ENCODE results near the gene SEPTIN3.

SEPTIN3 gene

DNA sequence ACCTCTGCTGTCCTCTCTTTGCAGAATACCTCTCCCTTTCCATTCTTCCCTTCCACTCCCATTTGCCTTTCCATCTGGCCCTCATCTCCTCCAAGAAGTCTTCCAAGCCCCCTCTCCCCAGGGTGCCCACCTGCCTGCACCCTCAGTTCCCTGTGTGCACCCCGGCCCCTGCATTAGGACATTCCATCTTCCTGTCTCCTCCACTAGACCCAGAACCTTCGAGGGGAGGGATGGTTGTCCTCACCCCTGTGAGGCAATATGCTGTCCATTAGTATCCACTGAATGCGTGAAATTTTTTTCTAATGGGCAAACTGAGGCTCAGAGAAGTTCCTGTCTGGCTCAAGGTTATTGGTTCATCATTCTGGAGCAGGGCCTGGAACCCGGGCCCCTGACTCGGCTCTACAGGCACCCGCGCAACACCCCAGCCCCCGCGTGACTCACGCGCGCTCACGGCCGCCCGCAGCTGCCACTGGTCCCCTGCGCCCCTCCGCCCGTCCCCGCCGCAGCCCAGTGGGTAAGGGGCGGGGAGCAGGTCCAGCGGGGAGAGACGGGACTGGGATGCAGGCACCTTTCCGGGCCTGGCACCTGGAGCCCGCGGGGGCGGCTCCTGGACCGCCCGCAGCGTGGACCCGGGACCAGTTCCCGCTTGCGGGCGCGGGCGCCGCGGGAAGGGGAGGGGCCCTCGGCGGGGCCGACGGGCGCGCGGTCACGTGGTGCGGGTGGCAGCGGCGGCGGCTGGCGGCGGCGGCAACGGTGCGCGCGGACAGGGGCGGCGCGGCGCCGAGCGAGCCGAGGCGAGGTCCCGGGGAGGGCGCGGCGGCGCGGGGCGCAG, 7.0 kb downstream of the SEPTIN3 start:
- DNase-seq: peak in 2 of 4 experiments; percentile 20 to 29

GRCh38 chr22:41976961-41977566, 7.8 kb downstream of the SEPTIN3 start:
- no peak for DNase-seq

- no peak for DNase-seq
Measured at GRCh38 chr22:41978732-41979131, 9.5 kb downstream of the SEPTIN3 start.

DNA sequence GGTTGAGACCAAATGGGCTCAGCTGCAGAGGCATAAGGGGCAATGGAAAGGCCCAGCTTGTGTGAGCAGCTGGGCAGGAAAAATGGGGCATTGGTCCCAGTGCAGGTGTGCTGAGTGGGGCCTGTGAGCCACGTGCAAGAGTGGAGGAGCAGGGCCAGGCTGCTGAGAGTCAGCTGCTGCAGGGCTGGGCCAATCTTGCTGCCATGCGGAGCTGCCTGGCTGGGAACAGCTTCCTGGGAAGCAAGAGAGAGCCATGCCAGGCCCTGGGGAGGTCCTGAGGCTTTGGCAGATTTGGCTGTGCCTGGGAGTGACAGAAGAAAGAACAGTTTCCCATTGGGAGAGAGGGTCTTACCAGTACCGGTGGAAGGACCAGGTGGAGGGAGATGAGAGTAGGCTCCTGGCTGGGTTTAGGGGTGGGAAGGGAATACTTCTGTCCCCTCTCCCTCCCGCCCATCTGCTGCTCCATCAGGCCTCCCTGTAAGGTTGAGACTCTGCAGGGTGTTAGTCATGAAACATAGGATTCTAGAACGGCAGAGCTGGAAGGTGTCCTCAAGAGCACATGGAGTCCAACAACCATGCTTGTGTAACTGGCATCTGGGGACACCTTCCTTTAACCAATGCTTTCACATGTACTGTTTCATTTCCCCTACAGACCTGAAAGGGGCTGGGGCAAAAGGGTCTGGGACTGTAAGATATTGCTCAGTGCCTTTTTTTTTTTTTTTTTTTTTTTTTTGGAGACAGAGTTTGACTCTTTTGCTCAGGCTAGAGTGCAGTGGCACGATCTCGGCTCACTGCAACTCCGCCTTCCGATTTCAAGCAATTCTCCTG, 10.4 kb downstream of the SEPTIN3 start:
- no peak for DNase-seq

- no peak for DNase-seq
Measured at GRCh38 chr22:41982865-41983264, 13.6 kb downstream of the SEPTIN3 start.

DNA sequence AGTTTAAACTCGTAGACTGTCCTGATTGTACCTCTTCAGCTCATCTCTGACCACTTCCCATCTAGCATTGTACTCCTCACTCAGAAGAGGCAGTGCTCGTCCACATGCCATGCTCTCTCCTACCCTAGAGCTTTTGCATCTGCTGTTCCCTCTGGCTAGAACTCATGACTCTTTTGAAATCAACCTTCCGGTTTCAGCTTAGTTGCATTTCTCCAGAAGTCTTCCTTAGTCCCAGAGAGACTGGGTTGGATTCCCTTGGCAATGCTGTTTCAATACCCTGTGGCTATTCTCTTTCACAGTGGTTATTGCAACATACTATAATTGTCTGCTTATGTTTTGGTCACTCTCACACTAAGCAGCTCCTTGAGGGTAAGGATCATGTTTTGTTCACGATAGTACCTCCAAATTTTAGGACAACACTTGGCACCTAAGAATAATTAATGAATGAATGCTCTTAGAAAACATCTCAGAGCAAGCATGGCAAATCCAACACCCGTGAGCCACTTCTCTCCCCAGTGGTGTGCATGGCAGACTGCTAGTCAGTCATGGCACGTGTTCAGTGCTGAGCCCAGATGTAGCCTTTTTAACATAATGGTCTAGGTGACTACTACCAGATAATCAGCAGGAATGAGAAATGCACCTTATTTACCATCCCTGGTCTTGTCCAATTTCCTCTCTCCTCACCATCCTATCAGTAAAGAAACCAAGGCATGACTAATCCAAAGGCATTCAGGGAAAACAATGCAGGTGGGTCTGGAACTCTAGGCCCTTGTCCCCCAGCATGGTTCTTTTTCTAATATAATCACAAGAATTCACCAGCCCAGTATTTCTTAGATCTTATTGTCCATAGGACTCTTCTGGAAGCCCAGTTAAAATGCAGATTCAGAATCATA, 14.5 kb downstream of the SEPTIN3 start:
- no peak for DNase-seq

DNA sequence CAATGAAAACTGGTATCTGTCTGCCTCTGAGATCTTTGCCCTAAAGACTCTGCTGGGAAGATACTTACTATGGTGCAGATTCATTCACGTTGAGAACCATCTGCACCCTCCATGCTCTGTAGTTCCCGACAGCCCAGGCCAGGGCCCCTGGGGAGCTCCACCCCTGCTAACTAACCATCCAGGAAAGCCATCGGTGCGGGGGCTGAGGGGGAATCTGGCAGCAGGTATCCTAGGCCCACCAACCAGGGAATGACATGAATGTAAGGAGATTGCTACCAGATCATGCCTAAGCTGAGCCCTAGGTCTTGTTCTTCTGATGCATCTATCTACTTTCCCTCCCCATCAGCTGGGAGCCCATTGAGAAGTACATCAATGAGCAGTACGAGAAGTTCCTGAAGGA, 18.0 kb downstream of the SEPTIN3 start:
- DNase-seq: no peak

DNA sequence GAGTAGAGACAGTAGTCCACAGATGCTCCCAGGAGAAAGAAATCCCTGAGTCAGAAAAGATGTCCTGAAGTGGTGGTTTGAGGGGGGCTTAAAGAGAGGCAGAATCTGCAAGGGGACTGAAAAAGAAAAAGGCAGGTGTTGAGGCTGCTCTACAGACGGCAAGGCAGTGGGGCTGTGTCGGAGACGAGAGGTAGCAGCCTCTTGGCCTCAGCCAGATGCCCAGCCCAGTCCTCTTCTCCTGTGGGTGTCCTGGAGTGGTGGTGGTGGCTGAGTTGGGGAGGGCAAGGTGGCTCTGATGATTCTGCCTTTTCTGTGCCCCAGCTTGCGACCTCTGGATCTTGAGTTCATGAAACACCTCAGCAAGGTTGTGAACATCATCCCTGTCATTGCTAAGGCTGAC, 20.0 kb downstream of the SEPTIN3 start:
- no peak for DNase-seq

GRCh38 chr22:41991111-41991510, 21.9 kb downstream of the SEPTIN3 start:
- no peak for DNase-seq

- no peak for DNase-seq
Measured at GRCh38 chr22:41992496-41992895, 23.3 kb downstream of the SEPTIN3 start.

DNA sequence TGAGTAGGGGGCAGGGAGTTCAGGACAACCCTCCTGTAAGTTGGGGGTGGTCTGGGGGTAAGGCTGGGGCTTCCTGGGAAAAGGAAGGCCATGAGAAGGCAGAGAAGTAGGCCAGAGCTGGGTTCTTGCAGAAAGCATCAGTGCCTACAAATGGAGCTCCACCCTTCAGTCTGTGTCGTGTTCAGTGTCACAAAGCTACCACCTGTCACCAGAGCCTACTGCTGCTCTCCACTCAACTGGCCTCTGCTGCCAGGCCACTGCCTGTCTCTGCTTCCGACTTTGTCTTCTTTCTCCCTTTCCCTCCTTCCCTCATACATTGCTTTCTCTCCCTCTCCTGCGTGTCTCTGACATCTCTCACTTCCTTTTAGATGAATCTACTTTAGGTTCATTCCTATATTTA, 26.0 kb downstream of the SEPTIN3 start:
- DNase-seq: no peak

- no peak for DNase-seq
Measured at GRCh38 chr22:41996826-41997225, 27.6 kb downstream of the SEPTIN3 start.

GRCh38 chr22:41998361-41999261, 29.4 kb downstream of the SEPTIN3 start, which contains the start of gene WBP2NL:
TSS of gene WBP2NL (plus strand) at chr22:41998788. CDS start at chr22:41998819, 31 bp downstream.
- peak; percentile 64 to 82 (median 80) for DNase-seq

DNA sequence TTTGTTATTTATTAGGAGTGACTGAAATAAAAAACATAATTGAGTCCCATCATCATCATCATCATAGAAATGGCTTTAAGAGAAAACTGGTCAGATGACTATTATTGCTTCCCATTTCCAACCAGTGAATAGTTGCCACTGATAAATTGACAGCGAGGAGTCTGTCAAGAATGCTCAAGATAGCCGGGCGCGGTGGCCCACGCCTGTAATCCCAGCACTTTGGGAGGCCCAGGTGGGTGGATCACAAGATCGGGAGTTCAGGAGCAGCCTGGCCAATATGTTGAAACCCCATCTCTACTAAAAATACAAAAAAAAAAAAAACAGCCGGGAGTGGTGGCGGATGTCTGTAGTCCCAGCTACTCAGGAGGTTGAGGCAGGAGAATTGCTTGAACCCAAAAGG, 31.2 kb downstream of the SEPTIN3 start:
- no peak for DNase-seq

- DNase-seq: no peak
Measured at GRCh38 chr22:42001121-42001520, 31.9 kb downstream of the SEPTIN3 start.

DNA sequence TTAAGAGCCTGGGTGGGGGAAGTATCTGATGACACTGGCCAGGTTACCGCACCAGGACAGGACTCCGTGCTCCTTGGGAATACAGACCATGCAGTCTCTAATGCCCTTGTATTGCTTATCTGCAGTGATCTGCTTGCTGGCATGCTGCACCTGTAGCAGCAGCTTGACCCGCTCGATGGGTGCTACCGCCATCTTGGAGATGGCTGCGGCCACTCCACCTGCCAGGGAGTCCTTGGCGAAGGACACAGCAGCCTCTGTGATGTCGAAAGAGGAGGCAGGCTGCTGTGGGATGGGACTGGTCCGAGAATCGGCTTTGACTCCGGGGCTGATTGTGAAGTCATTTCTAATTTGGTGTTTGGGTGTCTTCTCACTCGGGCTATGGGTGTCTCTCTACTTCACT, 32.5 kb downstream of the SEPTIN3 start:
- no peak for DNase-seq

DNA sequence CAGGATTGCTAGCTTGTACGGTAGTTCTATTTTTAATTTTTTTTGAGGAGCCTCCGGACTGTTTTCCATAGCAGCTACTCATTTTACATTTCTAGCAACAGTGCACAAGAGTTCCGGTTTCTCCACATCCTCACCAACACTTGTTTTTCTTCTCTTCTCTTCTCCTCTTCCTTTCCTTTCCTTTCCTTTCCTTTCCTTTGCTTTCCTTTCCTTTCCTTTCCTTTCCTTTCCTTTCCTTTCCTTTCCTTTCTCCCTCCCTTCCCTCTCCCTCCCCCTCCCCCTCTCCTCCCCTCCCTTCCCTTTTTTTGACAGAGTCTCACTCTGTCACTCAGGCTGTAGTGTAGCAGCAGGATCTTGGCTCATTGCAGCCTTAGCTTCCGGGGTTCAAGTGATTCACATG, 38.7 kb downstream of the SEPTIN3 start:
- no peak for DNase-seq

GRCh38 chr22:42010778-42011177, 41.5 kb downstream of the SEPTIN3 start:
- no peak for DNase-seq

GRCh38 chr22:42013385-42013784, 44.1 kb downstream of the SEPTIN3 start:
- DNase-seq: no peak

GRCh38 chr22:42016111-42016510, 46.9 kb downstream of the SEPTIN3 start:
- no peak for DNase-seq

DNA sequence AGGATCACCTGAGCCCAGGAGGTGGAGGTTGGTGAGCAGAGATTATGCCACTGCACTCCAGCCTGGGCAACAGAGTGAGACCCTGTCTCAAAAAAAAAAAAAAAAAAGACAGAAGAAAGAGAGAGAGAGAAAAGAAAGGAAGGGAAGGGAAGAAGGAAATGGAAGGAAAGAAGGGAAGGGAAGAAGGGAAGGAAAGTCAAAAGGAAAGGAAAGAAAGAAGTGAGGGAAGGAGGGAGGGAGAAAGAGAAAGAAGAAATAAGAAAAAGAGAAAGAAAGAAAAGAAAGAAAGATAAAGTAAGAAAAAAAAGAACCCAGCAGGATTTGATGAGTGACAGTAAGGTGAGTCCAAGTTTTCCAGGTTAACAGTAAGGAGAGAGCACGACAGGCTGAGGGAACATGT, 49.0 kb downstream of the SEPTIN3 start:
- DNase-seq: no peak
